MM.1S (cell line): Measurements from ENCODE around the gene RAP2B.

ENCODE experiments used
- DNase-seq: peaks from one replicate; pipeline ENCODE4 v3.0.0-alpha.2; 2015
- H2AFZ ChIP-seq: fragments of 300-600 bp; sonication (generic); 2 replicates; pipeline ENCODE4 v1.6.0; 2016; ENCODE audit warnings: antibody characterized with exemption, low read length
- H3F3A ChIP-seq: fragments of 300-600 bp; sonication (generic); 2 replicates; pipeline ENCODE4 v1.6.1; 2016; ENCODE audit warnings: mild to moderate bottlenecking, antibody characterized with exemption, low read length, moderate library complexity, mixed read lengths; ENCODE audit not compliant: insufficient read depth
- H3K27ac ChIP-seq: fragments of 300-600 bp; sonication (generic); 2 replicates; pipeline ENCODE4 v1.5.1; 2016; ENCODE audit warnings: mild to moderate bottlenecking, low read length
- H3K27me3 ChIP-seq: fragments of 300-600 bp; sonication (generic); replicated peaks from 2 replicates; pipeline ENCODE4 v1.6.0; 2016; ENCODE audit warnings: low read length; ENCODE audit not compliant: insufficient read depth
- H3K36me3 ChIP-seq: fragments of 300-600 bp; sonication (generic); replicated peaks from 2 replicates; pipeline ENCODE4 v1.6.1; 2016; ENCODE audit warnings: mild to moderate bottlenecking, low read length, mixed read lengths; ENCODE audit not compliant: insufficient read depth
- H3K4me1 ChIP-seq: fragments of 300-600 bp; sonication (generic); 2 replicates; pipeline ENCODE4 v1.6.1; 2016; ENCODE audit warnings: low read length, mixed read lengths
- H3K4me2 ChIP-seq: fragments of 300-600 bp; sonication (generic); 2 replicates; pipeline ENCODE4 v1.6.0; 2016; ENCODE audit warnings: low read depth, low read length
- H3K4me3 ChIP-seq: fragments of 300-600 bp; sonication (generic); 2 replicates; pipeline ENCODE4 v1.5.1; 2016; ENCODE audit warnings: low read length, mixed read lengths
- H3K79me2 ChIP-seq: fragments of 300-600 bp; sonication (generic); 2 replicates; pipeline ENCODE4 v1.6.1; 2016; ENCODE audit warnings: mixed run types, low read length, mixed read lengths
- H3K9ac ChIP-seq: fragments of 300-600 bp; sonication (generic); 2 replicates; pipeline ENCODE4 v1.6.1; 2016; ENCODE audit warnings: low read length, mixed read lengths
- H3K9me2 ChIP-seq: fragments of 300-600 bp; sonication (generic); replicated peaks from 2 replicates; pipeline ENCODE4 v1.6.1; 2016; ENCODE audit warnings: mild to moderate bottlenecking, low read length, mixed read lengths; ENCODE audit not compliant: insufficient read depth
- H3K9me3 ChIP-seq: fragments of 300-600 bp; sonication (generic); replicated peaks from 2 replicates; pipeline ENCODE4 v1.6.1; 2016; ENCODE audit warnings: mild to moderate bottlenecking, low read length, mixed read lengths; ENCODE audit not compliant: insufficient read depth
- H4K20me1 ChIP-seq: fragments of 300-600 bp; sonication (generic); 2 replicates; pipeline ENCODE4 v1.6.1; 2016; ENCODE audit warnings: mild to moderate bottlenecking, low read length, moderate library complexity, mixed read lengths; ENCODE audit not compliant: insufficient read depth
- CTCF ChIP-seq: fragments of 300-600 bp; sonication (generic); IDR thresholded peaks from 2 replicates; pipeline ENCODE4 v1.5.1; 2016; ENCODE audit warnings: antibody characterized with exemption, low read length, mixed read lengths
- EZH2 ChIP-seq: fragments of 300-600 bp; sonication (generic); optimal IDR thresholded peaks from 2 replicates; pipeline ENCODE3; 2017; ENCODE audit warnings: low read depth, mild to moderate bottlenecking, antibody characterized with exemption, low read length, mixed read lengths
- EZH2phosphoT487 ChIP-seq: fragments of 300-600 bp; sonication (generic); IDR thresholded peaks from 2 replicates; pipeline ENCODE4 v1.6.1; 2018; ENCODE audit warnings: antibody characterized with exemption, low read length

Gene RAP2B

GRCh38 chr3:153130312-153130977, 31.6 kb upstream of the RAP2B start:
- no peak for TF ChIP-seq EZH2phosphoT487
- TF ChIP-seq EZH2: no peak
- TF ChIP-seq CTCF: no peak
- Histone ChIP-seq H3K27me3 (no peaks in the 10 kb centered on the region), H3K4me2 (no peak overlapping the region), H3K9me3 (no peaks in the 10 kb centered on the region), H3F3A (no peaks in the 10 kb centered on the region), H3K4me1 (peaks cover 11% of the 10 kb centered on the region; the same call in 1 of the 2 replicates), H3K9ac (no peak overlapping the region), H2AFZ (no peak overlapping the region), H3K4me3 (no peak overlapping the region), H4K20me1 (no peaks in the 10 kb centered on the region), H3K27ac (no peak overlapping the region; the same call in 1 of the 2 replicates), H3K36me3 (no peaks in the 10 kb centered on the region), H3K9me2 (no peaks in the 10 kb centered on the region), H3K79me2 (no peaks in the 10 kb centered on the region)
- DNase-seq: peak; percentile 20

- TF ChIP-seq EZH2phosphoT487 (no peak), CTCF (no peak), EZH2 (no peak)
- no peaks in the 10 kb centered on the region for H3K9me2 ChIP-seq
- H3K79me2 ChIP-seq: no peaks in the 10 kb centered on the region
- H3K9ac ChIP-seq: no peak overlapping the region
- no peaks in the 10 kb centered on the region for H3K9me3 ChIP-seq
- no peak overlapping the region; the same call in 1 of the 2 replicates for H3K4me2 ChIP-seq
- H3K4me1 ChIP-seq: peaks cover 22% of the 10 kb centered on the region
- peaks cover 24% of the 10 kb centered on the region for H3F3A ChIP-seq
- H4K20me1 ChIP-seq: no peaks in the 10 kb centered on the region
- H3K27me3 ChIP-seq: no peaks in the 10 kb centered on the region
- no peak overlapping the region for H2AFZ ChIP-seq
- H3K4me3 ChIP-seq: no peak overlapping the region
- DNase-seq: peak; percentile 30
- H3K27ac ChIP-seq: peak overlapping the region; percentile 74; the same call in 1 of the 2 replicates
- H3K36me3 ChIP-seq: no peaks in the 10 kb centered on the region
These were observed 24.4 kb upstream of the RAP2B start for GRCh38 chr3:153137626-153138025.

- peak; percentile 89 for DNase-seq
- H3K4me2 ChIP-seq: peak overlapping the region; percentile 42
- H2AFZ ChIP-seq: peak overlapping the region; percentile 21
- no peaks in the 10 kb centered on the region for H3K36me3 ChIP-seq
- peaks cover 22% of the 10 kb centered on the region for H3K4me1 ChIP-seq
- H3K9me2 ChIP-seq: no peaks in the 10 kb centered on the region
- H3K9me3 ChIP-seq: no peaks in the 10 kb centered on the region
- H3K4me3 ChIP-seq: peak overlapping the region; percentile 5; the same call in 1 of the 2 replicates
- TF ChIP-seq CTCF: no peak
- TF ChIP-seq EZH2: no peak
- TF ChIP-seq EZH2phosphoT487: no peak
- H3F3A ChIP-seq: peaks cover 24% of the 10 kb centered on the region
- no peaks in the 10 kb centered on the region for H4K20me1 ChIP-seq
- H3K27ac ChIP-seq: peak overlapping the region; percentile 74
- no peaks in the 10 kb centered on the region for H3K27me3 ChIP-seq
- peak overlapping the region; percentile 15; the same call in 1 of the 2 replicates for H3K9ac ChIP-seq
- H3K79me2 ChIP-seq: no peaks in the 10 kb centered on the region
These were observed 23.5 kb upstream of the RAP2B start for GRCh38 chr3:153138276-153139210.
